Cerebellar nuclear complex (tissue), 1 donor: ENCODE measurements around the gene DAGLA.

Source experiments
- DNase-seq, 2 experiments: peaks; one replicate each; lab custom pipeline; 2025; lab: John Stamatoyannopoulos, UW

The DAGLA gene

DNA sequence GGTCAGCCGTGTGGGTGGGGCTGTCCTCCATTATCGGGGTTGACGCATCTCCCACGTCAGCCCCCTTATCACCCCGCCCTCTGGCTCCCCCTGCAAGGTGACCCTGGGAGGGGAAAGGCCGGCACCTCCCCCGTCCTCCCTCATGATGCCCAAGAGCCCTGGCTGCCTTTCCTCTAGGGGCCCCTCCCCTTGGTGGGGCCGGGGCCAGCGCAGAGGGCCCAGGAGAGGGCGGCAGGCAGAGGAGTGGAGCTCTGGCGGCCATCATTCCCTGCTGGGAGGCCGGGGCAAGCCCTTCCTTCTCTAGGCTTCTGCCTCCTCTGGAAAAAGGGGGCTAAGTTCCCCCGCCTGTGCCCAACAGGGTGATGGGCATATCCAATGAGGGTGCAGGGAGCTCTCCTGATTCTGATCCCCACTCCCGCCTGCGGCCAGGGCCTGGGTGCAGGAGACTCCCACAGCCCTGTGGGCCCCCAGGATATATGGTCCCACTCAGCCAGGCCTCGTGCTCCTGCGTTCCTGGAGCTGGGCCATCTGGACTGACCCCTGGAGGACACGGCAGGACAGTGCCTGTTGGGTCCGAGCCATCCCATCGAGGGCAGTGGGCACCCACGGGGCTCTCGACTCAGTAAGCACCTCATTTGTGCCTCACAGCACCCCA lies 84.5 kb downstream of the DAGLA start:
- DNase-seq: no peak

DNA sequence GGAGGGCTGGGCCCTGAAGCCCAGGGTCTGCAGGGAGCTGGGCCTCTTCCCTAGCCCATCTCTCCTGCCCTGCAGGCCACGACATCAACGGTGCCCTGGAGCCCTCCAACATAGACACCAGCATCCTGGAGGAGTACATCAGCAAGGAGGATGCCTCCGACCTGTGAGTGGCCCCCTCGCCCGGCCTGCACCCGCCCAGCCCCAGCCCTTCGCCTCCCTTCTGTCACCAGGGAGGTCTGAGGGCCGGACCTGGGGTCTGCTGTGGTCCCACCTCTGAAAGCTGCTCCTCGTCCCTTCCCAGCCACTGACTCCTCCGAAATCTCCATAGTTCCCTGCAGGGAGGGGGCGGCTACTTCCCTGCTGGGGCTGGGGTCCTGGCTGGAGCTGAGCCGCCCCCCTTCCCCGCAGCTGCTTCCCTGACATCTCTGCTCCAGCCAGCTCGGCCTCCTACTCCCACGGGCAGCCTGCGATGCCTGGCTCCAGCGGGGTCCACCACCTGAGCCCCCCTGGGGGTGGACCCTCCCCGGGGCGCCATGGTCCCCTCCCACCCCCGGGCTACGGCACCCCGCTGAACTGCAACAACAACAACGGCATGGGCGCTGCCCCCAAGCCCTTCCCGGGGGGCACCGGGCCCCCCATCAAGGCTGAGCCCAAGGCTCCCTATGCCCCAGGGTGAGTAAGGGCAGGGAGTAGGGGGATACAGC lies 85.5 kb downstream of the DAGLA start:
- no peak for DNase-seq

DNA sequence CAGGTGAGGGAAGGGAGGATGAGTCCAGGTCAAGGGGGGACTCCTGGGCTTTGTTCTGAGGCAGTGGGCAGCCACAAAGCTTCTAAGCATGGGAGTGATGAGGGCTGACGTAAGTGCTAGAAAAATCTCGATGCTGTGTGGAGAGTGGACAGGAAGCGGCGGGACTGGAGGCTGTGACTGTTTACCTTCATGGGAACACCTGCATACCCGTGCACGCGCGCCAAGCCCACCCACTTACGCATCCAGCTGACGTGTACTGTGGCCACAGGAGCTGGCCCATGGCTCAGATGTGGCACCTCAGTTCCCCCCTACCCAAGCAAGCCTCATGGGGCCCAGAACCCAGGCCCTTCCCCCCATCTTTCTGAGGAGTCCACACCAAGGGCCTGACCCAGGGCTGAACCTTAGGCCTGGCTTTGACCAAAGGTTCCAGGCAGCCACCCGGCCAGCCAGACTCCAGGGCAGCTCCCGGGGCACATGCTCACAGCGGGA lies 86.2 kb downstream of the DAGLA start:
- DNase-seq: no peak

DNA sequence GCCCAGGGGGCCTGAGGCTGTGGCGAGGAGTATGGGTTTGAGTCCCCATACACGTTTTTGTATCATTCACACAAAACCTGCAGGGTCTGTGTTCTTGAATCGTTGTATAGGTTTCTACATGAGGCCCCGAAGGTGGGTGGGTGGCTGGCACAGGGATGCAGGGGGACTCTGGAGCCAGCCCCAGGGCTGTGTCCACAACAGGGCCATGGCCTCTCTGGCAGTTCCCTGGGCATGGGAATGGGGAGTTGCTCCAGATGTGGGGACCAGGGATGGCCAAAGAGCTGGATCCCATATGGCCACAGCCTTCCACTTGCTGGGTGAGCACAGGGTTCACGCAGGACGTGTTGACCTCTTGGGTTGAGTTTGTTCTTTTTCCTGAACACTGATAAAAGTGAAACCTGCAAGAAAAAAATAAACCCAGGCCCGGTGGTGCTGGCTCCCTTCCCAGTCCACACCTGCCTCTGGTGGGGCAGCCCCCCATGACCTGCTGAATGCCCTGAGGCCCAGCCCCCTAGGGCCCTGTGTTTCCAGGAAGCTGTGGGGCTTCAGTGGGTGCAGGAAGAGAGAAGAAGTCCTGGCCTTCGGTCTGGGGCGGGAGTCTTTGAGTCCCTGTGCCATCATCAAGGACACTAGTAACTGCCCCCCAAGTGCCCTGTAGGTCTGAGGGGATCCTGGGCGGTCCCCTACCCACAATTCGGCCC lies 88.3 kb downstream of the DAGLA start:
- no peak for DNase-seq

DNA sequence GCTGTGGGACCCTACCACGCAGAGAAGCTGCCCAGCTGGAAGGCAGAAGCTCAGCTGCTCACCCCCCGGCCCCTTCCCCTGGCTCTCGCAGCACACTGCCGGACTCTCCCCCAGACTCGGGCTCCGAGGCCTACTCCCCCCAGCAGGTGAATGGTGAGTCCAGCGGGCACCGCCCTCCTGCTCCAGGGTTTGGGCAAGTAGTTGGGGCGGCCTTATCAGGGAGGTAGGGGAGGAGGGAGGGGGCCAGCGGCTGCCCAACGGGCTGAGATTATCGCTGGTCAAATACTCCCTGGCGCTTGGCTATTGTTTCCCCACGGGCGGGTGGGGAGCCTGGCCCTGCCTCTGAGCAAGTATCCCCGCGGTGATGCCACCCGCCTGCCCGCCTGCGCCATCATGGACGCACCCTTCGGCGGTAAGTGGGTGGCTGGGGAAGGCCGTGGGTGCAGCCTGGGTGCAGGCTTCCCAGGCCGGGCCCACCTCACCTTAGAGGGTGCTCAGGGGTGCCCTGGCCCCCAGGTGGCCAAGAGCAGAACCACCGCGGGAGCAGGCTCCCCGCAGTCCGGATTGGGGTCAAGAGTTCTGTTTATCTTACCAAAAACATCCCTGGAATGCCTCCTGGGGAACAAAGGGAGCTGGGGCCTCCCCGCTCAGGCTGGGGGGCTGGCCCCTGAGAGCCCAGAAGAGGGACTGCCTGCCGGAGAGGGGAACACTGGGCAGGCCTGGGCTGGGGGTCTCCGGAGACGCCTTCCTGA lies 89.2 kb downstream of the DAGLA start:
- DNase-seq: no peak

DNA sequence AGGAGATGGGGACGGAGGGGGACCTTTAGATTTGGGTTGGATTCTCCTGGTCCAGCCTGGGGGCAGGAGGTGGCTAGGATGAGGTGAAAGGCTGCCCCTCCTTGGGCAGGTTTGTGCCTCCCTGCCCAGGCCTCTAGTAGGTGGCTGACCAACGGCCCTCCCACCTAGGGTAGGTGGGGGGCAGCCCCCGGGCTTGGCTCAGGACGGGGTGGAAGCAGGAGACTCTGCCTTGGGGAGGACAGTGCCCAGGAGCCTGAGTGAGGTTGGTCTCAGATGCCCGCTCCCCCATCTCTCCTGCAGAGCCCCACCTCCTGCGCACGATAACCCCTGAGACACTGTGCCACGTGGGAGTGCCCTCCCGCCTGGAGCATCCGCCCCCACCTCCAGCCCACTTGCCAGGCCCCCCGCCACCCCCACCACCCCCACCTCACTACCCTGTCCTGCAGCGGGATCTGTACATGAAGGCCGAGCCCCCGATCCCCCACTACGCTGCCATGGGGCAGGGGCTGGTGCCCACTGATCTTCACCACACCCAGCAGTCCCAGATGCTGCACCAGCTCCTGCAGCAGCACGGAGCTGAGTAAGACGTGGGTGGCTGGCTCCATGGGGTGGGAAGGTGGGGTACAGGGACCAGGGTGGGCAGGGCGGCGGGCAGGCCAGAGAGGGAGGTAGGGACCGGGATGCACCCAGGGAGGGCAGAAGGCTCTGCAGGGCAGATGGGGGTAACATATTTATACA lies 89.9 kb downstream of the DAGLA start:
- no peak for DNase-seq

DNA sequence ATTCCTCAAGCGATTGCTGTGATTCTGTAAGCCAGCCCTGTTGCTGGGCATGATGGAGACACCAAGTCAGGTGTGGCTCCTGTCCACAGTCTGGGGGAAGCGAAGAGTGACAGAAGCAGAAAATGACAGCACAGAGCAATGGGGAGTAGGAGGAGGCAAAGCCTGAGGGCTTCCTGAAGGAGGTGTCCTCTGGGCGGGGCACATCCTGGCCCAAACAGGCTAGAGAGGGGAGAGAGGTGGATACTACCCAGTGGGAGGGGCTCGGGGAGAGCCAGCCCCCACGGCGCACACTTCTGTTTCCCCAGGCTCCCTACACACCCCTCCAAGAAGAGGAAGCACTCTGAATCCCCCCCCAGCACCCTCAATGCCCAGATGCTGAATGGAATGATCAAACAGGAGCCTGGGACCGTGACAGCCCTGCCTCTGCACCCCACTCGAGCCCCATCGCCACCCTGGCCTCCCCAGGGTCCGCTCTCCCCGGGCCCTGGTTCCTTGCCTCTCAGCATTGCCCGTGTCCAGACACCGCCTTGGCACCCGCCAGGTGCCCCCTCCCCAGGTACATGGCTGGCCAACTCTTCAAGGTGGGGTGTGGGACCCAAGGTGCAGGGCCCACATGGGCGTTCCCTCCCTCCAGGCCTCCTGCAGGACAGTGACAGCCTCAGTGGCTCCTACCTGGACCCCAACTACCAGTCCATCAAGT lies 91.2 kb downstream of the DAGLA start:
- DNase-seq: no peak

DNA sequence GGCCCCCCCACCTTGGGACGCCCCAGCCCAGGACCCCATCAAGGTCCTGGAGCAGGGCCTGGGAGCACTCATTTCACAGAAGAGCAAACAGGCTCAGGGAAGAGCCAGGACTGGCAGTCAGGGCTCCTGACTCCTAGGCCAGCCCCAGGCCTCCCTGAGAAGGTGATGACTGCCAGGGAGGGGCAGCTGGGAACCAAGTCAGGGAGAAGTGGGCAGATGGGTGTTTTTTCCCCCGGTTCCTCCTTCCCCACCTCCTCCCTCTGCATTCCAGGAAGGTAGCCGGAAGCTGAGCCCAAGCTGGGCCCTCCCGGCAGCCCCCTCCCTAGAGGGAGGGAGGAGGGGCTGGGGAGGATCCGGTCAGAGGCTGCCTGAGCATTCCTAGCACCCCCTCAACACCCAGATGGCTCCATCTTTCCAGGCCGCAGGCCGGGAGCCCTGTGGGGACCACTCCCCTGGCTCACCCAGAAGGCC lies 91.8 kb downstream of the DAGLA start:
- no peak for DNase-seq

DNA sequence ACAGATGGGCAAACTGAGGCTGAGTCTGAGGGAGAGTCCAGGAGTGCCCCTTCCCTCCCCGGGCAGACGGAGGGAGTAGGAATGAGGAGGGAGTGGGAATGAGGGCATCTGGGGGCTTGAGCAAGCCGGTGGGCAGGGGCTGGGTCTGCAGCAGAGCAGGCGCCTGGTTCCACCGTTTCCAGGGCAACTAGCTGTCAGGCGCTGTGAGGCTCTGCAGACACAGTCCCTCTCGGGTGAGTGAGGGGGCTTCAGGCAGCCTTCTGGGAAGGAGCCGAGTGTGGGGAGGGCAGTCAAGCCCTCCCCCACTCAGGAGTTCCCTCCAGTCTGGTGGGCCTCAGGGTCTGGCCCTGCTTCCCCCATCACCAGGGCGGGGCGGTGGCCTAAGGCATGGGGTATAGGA lies 93.2 kb downstream of the DAGLA start:
- DNase-seq: no peak

DNA sequence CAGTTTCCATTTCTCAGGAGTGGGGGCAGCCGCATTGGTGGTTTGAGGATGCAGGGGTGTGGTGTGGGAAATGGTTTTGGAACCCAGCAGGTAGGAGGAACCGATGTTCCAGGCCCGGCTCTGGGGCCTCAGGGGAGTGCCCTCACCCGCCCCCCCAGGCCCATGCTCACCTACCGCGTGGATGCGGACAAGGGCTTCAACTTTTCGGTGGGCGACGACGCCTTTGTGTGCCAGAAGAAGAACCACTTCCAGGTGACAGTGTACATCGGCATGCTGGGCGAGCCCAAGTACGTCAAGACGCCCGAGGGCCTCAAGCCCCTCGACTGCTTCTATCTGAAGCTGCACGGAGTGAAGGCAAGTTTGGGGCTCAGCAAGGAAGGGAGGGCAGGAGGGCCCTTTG lies 93.6 kb downstream of the DAGLA start:
- DNase-seq: no peak

DNA sequence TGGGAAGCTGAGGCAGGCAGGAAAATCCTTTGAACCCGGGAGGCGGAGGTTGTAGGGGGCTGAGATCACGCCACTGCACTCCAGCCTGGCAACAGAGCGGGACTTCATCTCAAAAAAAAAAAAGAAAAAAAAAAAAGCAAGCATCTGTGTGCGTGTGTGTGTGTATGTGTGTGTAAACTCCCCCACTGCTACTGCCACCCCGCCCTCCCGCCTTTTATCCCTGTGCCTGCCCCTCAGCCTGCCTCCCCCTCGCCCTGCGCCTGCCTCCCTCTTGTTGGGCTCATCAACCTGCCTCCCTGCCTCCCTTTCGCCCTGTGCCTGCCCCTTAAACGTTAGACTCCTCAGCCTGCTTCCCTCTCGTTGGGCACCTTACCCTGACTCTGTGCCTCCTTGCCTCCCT lies 94.2 kb downstream of the DAGLA start:
- no peak for DNase-seq

DNA sequence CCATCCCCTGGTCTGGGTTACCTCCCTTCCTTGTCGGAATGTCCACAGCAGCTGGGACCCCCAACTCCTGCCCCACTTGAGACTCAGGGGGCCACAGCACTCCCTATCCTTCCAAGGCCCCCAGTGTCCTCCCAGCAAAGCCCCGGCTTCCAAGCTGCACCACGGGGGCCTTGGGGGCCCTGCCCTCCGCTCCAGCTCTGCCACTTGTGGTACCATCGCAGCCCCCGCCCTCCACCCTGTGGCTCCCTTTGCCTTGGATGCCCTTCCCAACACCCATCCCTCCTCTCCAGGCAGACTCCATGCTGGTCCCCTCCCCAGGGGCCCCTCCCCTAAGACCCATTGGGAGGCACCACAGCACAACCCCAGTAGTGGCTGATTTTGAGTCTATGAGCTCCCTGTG lies 94.9 kb downstream of the DAGLA start:
- no peak for DNase-seq

DNA sequence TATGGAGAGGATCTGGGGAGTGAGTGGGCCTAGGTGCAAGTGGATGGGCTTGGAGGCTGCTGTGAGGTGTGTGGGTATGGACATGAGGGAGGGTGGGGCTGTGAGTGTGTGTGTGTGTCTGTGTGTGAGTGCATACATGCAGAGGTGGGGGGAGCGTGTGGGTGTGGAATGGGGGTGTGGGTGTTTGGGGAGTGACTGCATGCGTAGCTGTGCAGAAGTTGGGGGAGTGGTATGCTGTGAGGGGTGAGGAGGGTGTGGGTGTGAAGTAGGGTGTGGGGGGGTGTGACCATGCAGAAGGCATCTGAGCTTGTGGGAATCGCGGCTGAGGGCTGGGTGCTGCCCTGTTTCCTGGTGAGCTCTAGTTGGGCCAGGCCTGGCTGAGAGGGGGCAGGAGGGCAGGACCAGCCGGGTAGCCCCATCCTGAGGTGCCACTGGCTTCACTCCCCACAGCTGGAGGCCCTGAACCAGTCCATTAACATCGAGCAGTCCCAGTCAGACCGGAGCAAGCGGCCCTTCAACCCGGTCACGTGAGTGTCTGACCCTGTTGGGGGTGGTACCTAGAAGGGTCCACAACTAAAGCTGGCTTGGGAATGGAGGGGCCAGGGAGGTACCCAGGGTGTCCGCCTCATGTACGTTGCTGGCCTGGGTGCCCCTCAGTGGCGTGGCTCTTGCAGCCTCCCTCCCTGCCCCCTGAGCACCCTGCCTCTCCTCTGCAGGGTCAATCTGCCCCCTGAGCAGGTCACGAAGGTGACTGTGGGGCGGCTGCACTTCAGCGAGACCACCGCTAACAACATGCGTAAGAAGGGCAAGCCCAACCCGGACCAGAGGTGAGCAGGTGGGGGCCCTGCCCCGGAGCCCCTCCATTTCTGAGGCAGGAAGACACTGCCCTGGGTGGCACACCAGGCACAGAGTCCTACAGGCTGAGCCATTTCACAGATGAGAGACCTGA lies 95.7 kb downstream of the DAGLA start:
- no peak for DNase-seq

DNA sequence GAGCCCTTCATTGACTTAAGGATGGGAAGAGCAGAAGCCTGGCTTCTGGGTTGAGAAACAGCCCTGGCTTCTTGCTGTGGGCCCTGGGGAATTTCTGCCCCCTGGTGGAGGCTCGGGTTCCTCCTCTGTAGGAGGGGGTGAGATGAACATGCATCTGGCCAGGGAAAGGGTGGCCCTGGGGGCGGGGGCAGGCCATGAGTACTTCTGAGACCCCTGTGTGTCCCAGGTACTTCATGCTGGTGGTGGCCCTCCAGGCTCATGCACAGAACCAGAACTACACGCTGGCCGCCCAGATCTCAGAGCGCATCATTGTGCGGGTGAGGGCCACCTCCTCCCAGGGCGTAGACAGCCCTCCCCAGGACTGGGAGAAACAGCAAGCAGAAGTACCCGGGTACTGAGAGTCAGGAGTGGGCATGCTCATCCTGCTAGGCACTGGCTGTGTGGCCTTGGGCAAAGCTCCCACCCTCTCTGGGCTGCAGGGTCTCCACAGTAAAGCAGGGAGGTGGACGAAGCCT lies 96.4 kb downstream of the DAGLA start:
- no peak for DNase-seq

DNA sequence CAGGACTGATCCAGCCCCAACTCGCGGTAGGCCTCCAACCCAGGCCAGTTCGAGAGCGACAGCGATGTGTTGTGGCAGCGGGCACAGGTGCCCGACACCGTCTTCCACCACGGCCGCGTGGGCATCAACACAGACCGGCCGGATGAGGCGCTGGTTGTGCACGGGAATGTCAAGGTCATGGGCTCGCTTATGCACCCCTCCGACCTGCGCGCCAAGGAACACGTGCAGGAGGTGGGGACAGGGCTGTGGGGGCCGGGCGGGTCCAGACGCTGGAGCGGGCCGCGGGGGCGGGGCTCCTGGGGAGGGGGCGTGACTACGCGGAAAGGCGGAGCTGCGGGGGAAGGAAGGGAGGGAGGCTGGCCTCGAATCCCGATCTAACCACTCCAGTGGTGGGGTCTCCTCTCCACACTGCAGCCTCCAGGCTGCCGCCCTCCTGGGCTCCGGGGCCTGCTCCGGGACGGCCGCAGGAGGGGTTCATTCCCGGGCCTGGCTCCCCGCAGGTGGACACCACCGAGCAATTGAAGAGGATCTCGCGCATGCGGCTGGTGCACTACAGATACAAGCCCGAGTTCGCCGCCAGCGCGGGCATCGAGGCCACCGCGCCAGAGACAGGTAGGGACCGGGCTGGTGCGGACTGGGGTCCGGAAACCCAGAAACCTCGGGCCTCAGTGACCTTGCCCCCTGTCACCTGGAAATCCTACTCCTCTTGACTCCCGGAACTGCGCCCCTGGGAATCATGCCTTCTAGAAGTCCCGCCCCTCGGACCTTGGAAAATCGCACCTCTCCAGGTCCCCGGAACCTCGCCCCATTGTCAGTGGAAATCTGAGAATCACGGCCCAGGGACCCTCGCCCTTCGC lies 97.3 kb downstream of the DAGLA start:
- DNase-seq: peak in 1 of 2 experiments; percentile 1

DNA sequence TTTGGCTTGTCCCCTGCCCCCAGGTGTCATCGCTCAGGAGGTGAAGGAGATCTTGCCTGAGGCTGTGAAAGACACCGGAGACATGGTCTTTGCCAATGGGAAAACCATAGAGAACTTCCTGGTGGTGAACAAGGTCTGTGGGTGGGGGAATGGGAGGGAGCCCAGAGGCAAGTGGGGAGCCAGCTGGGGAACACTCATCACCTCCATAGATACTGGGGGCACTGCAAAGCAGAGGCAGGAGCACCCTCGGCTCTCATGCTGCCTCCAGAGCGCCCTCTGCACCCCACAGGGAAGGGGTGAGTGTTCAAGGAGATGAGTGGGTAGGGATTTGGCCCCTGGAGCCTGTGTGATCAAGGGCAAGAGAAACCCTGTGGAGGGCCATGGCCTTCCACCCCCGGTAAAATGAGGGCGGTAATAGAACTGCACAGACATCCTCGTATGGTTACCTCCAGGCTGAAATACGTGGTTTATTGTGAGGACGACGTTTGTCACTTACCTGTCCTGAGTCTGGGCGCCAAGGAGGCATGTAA lies 98.2 kb downstream of the DAGLA start:
- DNase-seq: no peak

DNA sequence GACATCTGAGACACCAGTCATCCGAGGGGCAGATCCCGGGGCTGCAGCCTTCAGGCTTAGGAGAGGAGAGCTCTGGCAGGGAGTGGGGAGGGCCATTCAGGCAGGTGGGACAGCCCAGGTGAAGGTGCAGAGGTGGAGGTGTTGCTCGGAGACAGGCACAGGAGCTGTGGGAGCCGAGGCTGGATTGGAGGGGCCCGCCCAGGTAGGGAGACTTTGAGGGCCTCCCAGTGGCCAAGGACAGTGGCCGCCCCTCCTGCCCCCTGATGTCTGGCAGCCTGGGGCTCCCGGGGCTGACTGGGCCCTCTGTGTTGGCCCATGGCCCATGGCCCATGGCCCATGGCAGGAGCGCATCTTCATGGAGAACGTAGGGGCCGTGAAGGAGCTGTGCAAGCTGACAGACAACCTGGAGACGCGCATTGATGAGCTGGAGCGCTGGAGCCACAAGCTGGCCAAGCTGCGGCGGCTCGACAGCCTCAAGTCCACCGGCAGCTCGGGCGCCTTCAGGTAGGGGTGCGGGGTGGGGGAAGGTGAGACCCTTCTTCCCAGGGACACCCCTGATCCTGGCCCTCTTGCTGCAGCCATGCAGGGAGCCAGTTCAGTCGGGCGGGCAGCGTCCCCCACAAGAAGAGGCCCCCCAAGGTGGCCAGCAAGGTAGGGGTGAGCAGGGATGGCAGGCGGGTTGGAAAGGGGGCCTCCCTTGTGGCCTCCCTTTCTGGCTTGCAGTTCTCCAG lies 98.9 kb downstream of the DAGLA start:
- no peak for DNase-seq
